Mononuclear cell (primary cell): ENCODE measurements around the gene MCTP2. TPM values are rescaled to one million over a fixed set of nuclear protein-coding genes. Genes with fewer than 3 reads are reported as not detected.

Source experiments
- H3K27me3 ChIP-seq: 2 replicates; pipeline ENCODE4 v1.6.0; 2011; ENCODE audit warnings: low read length, control low read depth; ENCODE audit not compliant: insufficient read depth
- H3K4me1 ChIP-seq: 2 replicates; pipeline ENCODE4 v1.5.1; 2011; ENCODE audit warnings: mild to moderate bottlenecking, low read length, control low read depth; ENCODE audit not compliant: insufficient read depth
- H3K4me3 ChIP-seq: 2 replicates; pipeline ENCODE4 v1.5.1; 2011; ENCODE audit warnings: mild to moderate bottlenecking, low read length, moderate library complexity
- H3K9me3 ChIP-seq: 2 replicates; pipeline ENCODE4 v1.5.1; 2011; ENCODE audit warnings: low read depth, mild to moderate bottlenecking, control low read depth, low read length
- total RNA-seq: library from RNA; depleted of rRNA; stranded (reverse); fragments of >200 nt; gene quantifications from one replicate; pipeline ENCODE4 v1.2.3, GENCODE V29; 2012

MCTP2 gene
- total RNA-seq, 1 donor, result 55.9 TPM

DNA sequence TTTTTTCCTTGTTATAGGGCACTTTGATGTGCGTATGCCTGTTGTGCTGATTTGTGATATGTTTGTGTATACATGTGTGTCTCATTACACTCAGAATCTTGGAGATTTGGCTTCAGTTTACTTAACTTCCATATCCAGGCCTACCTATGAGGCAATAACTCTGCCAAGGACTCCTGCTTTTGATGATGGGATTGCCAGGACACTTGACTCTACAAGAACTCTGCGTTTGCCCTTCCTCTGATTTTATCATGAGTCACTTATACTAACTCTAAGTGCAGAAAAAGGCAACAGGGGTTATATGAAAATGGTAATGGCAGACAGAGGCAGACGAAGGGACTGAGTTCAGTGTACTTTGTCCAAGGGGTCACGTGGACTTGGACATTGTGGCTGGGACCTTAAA is 33.6 kb downstream of the MCTP2 start:
- no peak overlapping the region for H3K4me3 ChIP-seq
- peaks cover 37% of the 10 kb centered on the region for H3K4me1 ChIP-seq
- H3K9me3 ChIP-seq, result no peaks in the 10 kb centered on the region

DNA sequence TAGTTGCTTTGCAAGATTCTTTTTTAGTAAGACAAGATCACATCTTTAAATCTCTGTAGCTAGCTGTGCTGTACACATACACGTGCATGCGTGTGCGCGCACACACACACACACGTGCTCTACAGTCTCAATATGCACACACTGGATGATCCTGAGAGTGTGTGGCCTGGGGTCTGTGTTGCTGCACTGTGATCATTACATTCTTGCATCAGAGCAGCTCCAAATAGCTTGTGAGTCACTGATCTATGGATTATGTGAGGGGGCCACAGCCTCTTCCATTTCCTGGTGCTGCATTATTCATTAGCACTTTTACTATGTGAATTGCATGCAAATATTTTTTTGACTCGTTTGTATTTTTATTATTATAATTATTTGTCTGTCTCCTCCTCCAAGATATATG is 34.6 kb downstream of the MCTP2 start:
- Histone ChIP-seq H3K4me1 (peaks cover 34% of the 10 kb centered on the region), H3K27me3 (no peaks in the 10 kb centered on the region), H3K9me3 (no peaks in the 10 kb centered on the region), H3K4me3 (no peak overlapping the region)

More for the DNA sequence above, 33.6 kb downstream of the MCTP2 start:
- no peaks in the 10 kb centered on the region for H3K27me3 ChIP-seq

DNA sequence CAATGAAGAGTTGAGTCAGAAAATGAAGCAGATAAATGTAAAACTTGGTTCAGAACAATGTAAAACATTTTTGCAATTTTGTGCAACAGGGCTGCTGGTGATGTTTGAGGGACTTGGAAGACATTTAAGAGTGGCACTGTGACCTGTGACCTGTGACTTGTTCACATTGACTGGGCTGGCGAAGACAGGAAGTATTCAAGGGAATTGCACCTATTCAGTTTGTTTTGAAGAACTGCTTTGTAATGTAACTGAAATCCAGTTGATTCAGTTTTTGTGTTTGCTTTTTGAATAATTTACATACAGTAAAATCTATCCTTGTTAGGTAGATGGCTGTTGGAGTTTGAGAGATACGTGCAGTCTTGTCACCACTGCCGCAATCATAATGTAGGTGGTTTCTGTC is 35.4 kb downstream of the MCTP2 start:
- no peaks in the 10 kb centered on the region for H3K27me3 ChIP-seq
- peaks cover 35% of the 10 kb centered on the region for H3K4me1 ChIP-seq
- H3K9me3 ChIP-seq, result no peaks in the 10 kb centered on the region
- no peak overlapping the region for H3K4me3 ChIP-seq

DNA sequence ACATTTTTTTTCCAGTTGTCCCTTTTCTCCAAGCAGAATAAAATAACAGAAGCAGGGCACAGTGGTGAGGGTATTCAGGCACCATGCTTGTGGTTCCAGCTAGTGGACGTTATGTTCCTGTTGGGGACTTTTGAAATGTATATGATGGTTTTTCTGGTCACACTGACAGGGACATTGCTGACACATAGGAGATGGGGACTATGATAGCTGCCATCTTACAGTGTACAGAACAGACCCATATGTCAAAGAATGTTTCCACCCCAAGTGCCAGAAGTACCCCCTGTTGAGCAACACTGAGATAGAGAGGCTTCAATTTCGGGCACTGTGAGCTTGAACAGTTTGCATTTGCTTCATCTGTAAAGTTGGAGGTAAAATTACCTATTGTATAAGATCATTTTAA is 38.6 kb downstream of the MCTP2 start:
- Histone ChIP-seq H3K4me3 (no peak overlapping the region), H3K4me1 (peaks cover 39% of the 10 kb centered on the region), H3K27me3 (no peaks in the 10 kb centered on the region), H3K9me3 (no peaks in the 10 kb centered on the region)

DNA sequence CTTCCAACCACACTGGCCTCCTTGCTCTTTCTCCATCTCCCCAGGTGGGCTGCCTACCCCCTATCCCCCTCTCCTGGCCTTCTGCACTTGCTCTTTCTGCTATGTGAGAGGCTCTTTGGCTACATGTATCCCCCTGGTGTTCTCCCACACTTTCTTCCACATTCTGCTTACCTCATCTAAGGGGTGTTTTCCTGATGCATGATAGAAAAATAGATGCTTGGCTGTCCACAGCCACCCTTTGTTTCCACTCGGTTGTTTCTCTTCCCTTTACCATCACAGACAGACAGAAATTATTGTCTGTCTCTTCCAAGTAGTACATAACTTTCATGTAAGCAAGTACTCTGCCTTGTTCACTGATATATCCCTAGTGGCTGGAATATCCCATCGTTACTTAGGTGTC is 39.2 kb downstream of the MCTP2 start:
- Histone ChIP-seq H3K4me1 (peaks cover 39% of the 10 kb centered on the region), H3K4me3 (no peak overlapping the region), H3K27me3 (no peaks in the 10 kb centered on the region), H3K9me3 (no peaks in the 10 kb centered on the region)

DNA sequence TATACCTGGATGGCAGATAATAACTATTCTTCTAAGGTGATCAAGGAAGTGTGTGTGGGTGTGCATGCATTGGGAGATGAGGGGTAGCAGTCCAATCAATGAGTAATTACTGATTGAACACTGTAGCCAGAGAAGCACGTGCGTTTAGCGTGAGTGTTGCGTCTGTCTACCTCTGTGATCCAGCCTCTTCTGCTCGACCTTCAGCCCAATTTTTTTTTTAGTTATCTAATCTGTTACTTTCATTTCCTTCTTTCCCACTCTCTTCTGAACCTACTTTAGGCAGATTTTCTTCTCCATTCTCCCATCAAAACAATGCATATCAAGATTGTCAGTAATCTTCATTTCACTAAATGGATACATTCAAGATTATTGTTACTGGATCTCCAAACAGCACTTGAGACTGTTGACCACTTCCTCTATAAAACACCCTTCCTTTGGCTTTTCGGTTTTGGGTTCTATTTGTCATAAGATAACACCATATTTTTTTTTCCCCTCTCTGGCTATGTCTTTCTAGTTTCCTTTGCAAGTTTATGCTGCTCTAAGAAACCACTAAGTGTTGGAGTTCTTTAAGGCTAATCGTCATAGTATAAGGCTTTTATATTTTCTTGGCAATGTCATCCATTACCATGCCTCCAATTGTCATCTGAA is 41.0 kb downstream of the MCTP2 start:
- Histone ChIP-seq H3K9me3 (no peaks in the 10 kb centered on the region), H3K4me3 (no peak overlapping the region), H3K27me3 (no peaks in the 10 kb centered on the region), H3K4me1 (peaks cover 27% of the 10 kb centered on the region)

DNA sequence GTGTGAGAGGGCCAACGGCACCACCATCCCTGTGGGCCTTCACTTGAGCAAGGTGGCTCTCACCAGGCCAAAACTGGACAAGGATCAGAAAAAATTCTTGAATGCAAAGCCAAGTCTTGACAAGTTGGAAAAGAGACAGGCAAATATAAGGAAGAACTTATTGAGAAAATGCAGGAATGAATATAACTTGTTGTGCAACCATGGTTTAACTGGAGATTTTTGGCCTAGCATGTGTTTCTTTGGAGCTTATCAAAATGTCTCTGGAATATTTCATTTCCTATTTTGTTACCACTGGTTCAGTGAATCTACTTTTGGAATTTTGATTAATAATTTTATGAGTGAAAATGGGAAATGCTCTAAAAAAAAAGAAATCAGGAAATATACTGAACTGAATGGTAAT is 42.5 kb downstream of the MCTP2 start:
- peaks cover 27% of the 10 kb centered on the region for H3K4me1 ChIP-seq

DNA sequence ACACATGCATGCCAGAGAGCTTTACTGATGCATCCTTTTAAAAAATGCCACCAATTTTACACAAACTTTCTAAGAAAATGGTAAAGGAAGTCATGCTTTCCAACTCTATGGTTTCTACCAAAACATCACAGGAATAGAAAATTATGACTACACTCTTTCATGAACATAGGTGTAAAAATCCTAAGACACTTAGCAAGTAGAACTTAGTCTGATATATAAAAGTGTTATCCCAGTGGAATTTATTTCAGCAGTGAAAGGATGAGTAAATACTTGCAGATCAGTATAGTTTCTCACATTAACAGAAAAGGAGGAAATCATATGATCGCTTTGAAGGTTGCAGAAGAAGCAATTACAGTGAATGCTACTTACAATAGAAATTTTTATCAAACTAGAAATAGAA is 43.4 kb downstream of the MCTP2 start:
- no peaks in the 10 kb centered on the region for H3K9me3 ChIP-seq
- H3K4me1 ChIP-seq, result peaks cover 30% of the 10 kb centered on the region
- H3K4me3 ChIP-seq, result no peak overlapping the region
- H3K27me3 ChIP-seq, result no peaks in the 10 kb centered on the region

More for the DNA sequence above, 42.5 kb downstream of the MCTP2 start:
- no peaks in the 10 kb centered on the region for H3K27me3 ChIP-seq
- no peak overlapping the region for H3K4me3 ChIP-seq
- H3K9me3 ChIP-seq, result no peaks in the 10 kb centered on the region

DNA sequence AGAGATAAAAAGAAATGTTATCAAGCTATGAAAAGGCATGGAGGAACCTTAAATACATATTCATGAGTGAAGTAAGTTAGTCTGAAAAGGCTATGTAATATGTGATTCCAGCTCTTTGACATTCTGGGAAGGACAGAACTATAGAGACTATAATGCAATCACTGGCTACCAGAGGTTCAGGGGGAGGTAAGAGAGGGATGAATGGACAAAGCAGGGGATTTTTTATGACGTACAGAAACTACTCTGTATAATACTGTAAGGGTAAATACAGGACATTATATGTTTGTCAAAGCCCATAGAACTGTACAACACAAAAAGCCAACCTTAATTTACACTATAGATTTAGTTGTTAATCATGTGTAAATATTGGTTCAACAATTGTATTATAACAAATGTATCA is 46.1 kb downstream of the MCTP2 start:
- H3K4me3 ChIP-seq, result no peak overlapping the region
- no peaks in the 10 kb centered on the region for H3K9me3 ChIP-seq
- H3K4me1 ChIP-seq, result peaks cover 18% of the 10 kb centered on the region
- H3K27me3 ChIP-seq, result no peaks in the 10 kb centered on the region

DNA sequence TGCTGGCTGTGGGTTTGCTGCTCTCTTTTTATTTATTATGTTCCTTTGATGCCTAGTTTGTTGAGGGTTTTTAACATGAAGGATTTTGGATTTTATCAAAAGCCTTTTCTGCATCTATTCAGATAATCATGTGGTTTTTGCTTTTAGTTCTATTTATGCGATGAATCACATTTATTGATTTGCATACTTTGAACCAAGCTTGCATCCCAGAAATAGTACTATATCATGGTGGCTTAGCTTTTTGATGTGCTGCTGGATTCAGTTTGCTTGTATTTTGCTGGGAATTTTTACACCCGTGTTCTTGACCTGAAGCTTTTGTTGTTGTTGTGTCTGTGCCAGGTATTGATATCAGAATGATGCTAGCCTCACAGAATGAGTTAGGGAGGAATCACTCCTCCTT is 48.4 kb downstream of the MCTP2 start:
- Histone ChIP-seq H3K4me3 (no peak overlapping the region), H3K27me3 (no peaks in the 10 kb centered on the region), H3K4me1 (peaks cover 15% of the 10 kb centered on the region), H3K9me3 (no peaks in the 10 kb centered on the region)

DNA sequence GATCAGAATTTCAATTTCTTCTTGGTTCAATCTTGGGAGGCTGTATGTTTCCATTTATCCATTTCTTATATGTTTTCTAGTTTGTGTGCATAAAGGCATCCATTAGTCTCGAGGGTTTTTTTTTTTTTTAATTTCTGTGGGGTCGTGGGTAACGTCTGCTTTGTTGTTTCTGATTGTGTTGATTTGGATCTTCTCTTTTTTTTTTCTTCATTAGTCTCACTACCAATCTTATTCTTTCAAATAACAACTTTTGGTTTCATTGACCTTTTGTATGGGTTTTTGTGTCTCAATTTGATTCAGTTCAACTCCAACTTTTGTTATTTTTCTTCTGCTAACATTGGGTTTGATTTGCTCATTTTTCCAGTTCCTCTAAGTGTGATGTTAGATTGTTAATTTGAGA is 48.9 kb downstream of the MCTP2 start:
- H3K4me1 ChIP-seq, result peaks cover 15% of the 10 kb centered on the region
- H3K27me3 ChIP-seq, result no peaks in the 10 kb centered on the region
- no peak overlapping the region for H3K4me3 ChIP-seq
- H3K9me3 ChIP-seq, result no peaks in the 10 kb centered on the region

DNA sequence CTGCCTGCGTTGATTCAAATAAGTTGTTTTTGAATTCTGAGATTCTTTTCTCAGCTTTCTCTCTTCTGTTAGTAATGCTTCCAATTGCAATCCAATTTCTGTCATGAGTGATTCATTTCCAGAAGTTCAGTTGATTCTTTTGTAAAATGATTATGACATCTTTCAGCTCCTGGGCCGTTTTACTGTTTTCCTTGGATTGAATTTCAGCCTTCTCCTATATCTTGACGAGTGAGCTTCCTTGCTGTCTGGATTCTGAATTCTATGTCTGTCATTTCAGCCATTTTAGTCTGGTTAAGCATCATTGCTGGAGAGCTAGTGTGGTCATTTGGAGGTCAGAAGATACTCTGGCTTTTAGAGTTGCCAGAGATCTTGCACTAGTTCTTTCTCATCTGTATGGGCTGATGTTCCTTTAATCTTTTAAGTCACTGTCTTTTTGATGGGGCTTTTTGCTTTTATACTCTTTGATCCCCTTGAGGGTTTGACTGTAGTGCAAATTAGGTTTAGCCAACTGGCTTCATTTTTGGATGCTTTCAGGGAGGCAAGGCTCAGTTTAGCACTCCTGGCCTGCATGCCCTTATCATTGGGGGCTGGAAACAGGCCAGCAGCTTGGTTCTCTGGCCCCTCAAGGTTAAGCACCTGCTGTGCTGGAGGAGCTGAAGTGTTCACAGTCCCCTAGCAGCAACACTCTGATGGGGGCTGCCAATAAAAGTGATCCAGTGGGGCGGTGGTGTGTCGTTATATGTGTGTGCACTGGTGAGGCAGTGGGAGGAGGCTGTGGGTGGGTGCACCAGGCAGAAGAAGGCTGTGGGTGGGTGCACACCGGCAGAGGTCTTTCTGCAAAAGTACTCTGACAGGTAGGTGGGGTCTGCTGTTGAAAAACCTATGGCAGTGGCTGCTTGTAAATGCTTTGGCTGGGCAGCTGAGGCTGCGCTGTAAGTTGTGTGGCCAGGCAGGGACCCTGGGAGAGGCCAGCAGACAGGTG is 51.2 kb downstream of the MCTP2 start:
- H3K27me3 ChIP-seq, result no peaks in the 10 kb centered on the region
- no peak overlapping the region for H3K4me3 ChIP-seq
- H3K9me3 ChIP-seq, result no peaks in the 10 kb centered on the region
- peaks cover 23% of the 10 kb centered on the region for H3K4me1 ChIP-seq

DNA sequence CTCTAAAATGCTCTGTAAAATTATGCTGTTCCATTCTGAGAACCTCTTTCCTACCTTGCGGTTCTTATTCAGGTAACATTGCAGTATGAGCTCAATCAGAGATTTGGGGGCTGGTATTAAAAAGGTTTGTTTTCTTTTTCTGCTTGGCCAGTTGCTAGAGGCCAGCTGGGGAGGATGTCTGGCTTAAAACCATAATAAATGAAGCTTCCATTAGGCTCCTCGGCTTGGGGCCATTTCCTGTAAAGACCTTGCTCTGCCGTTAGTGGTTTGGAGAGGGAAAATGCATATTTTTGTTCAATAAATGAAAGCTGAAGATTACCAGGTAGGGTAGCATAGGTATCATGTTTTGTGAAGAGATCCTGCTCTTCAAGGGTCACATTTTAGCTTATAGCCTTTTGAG is 55.2 kb downstream of the MCTP2 start:
- H3K9me3 ChIP-seq, result no peaks in the 10 kb centered on the region
- H3K27me3 ChIP-seq, result no peaks in the 10 kb centered on the region
- H3K4me3 ChIP-seq, result no peak overlapping the region
- H3K4me1 ChIP-seq, result peaks cover 43% of the 10 kb centered on the region

DNA sequence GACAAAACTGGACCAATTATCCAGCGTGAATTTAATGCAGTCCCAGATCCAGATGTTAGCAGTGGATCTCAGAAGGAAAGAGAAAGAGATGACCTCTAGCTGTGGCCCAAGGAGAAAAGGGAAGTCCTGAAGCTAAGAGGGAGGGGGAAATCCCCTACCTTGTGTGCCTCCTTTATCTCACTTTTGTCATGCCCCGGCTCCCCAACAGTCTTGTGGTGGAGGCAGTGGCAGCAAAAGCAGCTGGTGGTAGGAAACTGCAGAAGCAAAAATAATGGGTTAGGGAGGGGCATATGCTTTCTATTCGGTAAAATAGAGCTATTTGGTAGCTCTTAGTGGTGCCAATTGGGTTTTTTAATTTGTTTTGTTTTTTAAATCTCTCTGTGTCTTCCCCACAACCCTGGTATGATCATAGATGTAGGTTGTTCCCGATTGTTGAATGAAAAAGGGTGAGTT is 56.5 kb downstream of the MCTP2 start:
- Histone ChIP-seq H3K4me1 (peaks cover 43% of the 10 kb centered on the region), H3K9me3 (no peaks in the 10 kb centered on the region), H3K27me3 (no peaks in the 10 kb centered on the region), H3K4me3 (no peak overlapping the region)

DNA sequence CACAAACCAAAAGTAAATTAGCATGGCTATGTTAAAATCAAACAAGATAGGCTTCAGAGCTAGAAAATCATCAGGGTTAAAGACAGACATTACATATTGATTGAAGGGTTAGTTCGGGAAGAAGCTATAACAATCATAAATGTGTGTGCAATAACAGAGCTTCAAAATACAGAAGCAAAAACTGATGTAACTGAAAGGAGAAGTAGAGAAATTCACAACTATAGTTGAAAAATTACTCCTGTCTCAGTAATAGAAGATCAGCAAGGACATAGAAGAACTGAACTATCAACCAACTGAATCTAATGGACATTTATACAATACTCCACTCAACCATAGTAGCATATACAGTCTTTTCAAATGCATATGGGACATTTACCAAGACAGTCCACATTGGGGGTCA is 59.4 kb downstream of the MCTP2 start:
- Histone ChIP-seq H3K9me3 (no peaks in the 10 kb centered on the region), H3K4me1 (peaks cover 60% of the 10 kb centered on the region), H3K4me3 (no peak overlapping the region), H3K27me3 (no peaks in the 10 kb centered on the region)
